K562 (cell line): Measurements from ENCODE around the gene SMG9. TPM values are rescaled to one million over a fixed set of nuclear protein-coding genes. Genes with fewer than 3 reads are reported as not detected.

Experiments
- ATF4 ChIP-seq: fragments of 450-650 bp; formaldehyde crosslinking; IDR thresholded peaks from 2 replicates; pipeline ENCODE4 v1.4.0; 2022; ENCODE audit warnings: mild to moderate bottlenecking, moderate library complexity
- CREB1 ChIP-seq, 2 experiments: sonication (generic) in 1 of 2; formaldehyde crosslinking in 1 of 2; IDR thresholded peaks; 2 replicates each; pipeline versions ENCODE4 v1.6.1 to v1.8.0; 2012 to 2022; ENCODE audit warnings: inconsistent platforms in 1 of 2, mild to moderate bottlenecking in 1 of 2, missing genetic modification reagents in 1 of 2, moderate library complexity in 1 of 2
- ELF4 ChIP-seq: fragments of 450-650 bp; formaldehyde crosslinking; IDR thresholded peaks from 2 replicates; pipeline ENCODE4 v1.4.0; 2022; ENCODE audit warnings: missing genetic modification characterization
- HDGF ChIP-seq: fragments of 450-650 bp; IDR thresholded peaks from 2 replicates; pipeline ENCODE4 v1.6.1; 2016
- HOMEZ ChIP-seq: fragments of 250-450 bp; sonication (Bioruptor Pico); IDR thresholded peaks from 2 replicates; pipeline ENCODE4 v1.4.0; 2020; ENCODE audit warnings: mild to moderate bottlenecking, moderate library complexity
- KDM5B ChIP-seq: fragments of 200-600 bp; sonication (generic); IDR thresholded peaks from 2 replicates; pipeline ENCODE4 v1.6.1; 2012; ENCODE audit warnings: low read depth, mild to moderate bottlenecking, moderate library complexity, low read length, control low read depth, inconsistent platforms; ENCODE audit not compliant: insufficient replicate concordance
- MCM7 ChIP-seq, 2 experiments: fragments of 450-650 bp; IDR thresholded peaks; 2 replicates each; pipeline ENCODE4 v1.6.1; 2016 to 2018
- SAP30 ChIP-seq: fragments of 200-600 bp; sonication (generic); IDR thresholded peaks from 2 replicates; pipeline ENCODE4 v1.6.1; 2012; ENCODE audit warnings: borderline replicate concordance, low read depth, mild to moderate bottlenecking, moderate library complexity, low read length, control low read depth, inconsistent platforms; ENCODE audit not compliant: insufficient read depth, poor library complexity, severe bottlenecking
- SMARCA5 ChIP-seq: fragments of 450-650 bp; IDR thresholded peaks from 2 replicates; pipeline ENCODE4 v1.6.1; 2016
- TAF9B ChIP-seq: fragments of 450-650 bp; IDR thresholded peaks from 2 replicates; pipeline ENCODE4 v1.6.1; 2018; ENCODE audit warnings: mild to moderate bottlenecking; ENCODE audit not compliant: partially characterized antibody
- TRIM24 ChIP-seq, 2 experiments: fragments of 450-650 bp; IDR thresholded peaks; 2 replicates each; pipeline ENCODE4 v1.6.1; 2016
- USF1 ChIP-seq: sonication (generic); formaldehyde crosslinking; IDR thresholded peaks from 2 replicates; pipeline ENCODE4 v1.9.0; 2022; ENCODE audit warnings: mild to moderate bottlenecking, missing genetic modification reagents
- ZBTB17 ChIP-seq: fragments of 450-650 bp; formaldehyde crosslinking; IDR thresholded peaks from 2 replicates; pipeline ENCODE4 v1.4.0; 2020; ENCODE audit warnings: mild to moderate bottlenecking
- ZBTB5 ChIP-seq: fragments of 450-650 bp; IDR thresholded peaks from 2 replicates; pipeline ENCODE4 v1.6.1; 2017; ENCODE audit warnings: antibody characterized with exemption
- ZNF146 ChIP-seq: IDR thresholded peaks from one replicate; pipeline ENCODE4 v1.6.1; 2018; ENCODE audit warnings: missing compliant biosample characterization; ENCODE audit not compliant: unreplicated experiment
- ZNF384 ChIP-seq: IDR thresholded peaks from 2 replicates; pipeline ENCODE4 v1.6.1; 2012; ENCODE audit warnings: low read depth, low read length, improper control_type of control experiment
- ZNF395 ChIP-seq: fragments of 200-800 bp; sonication (Bioruptor generic); IDR thresholded peaks from 2 replicates; pipeline ENCODE4 v1.6.1; 2017; ENCODE audit warnings: missing genetic modification characterization, missing compliant biosample characterization
- ZNF512 ChIP-seq: IDR thresholded peaks from 2 replicates; pipeline ENCODE4 v1.6.1; 2016; ENCODE audit warnings: missing genetic modification characterization, missing compliant biosample characterization
- ZNF766 ChIP-seq: fragments of 200-800 bp; sonication (Bioruptor generic); conservative IDR thresholded peaks from 2 replicates; pipeline ENCODE4 v1.6.1; 2016; ENCODE audit warnings: missing genetic modification characterization, missing compliant biosample characterization
- polyA plus RNA-seq, 8 experiments: library from polyadenylated mRNA; depleted of rRNA in 4 of 8; stranded (reverse) in 5 of 8; unstranded in 3 of 8; fragments of >200 nt; fragmentation: Nextera tagmentation in 2 of 8; fragmentation: Illumina TruSeq in 1 of 8; extraction: Ambion mirVana in 2 of 8; extraction: Trizol in 1 of 8; gene quantifications; 2 replicates each; pipeline versions ENCODE4 v1.2.1 to v1.2.3, GENCODE V29; 2011 to 2014; ENCODE audit warnings: inconsistent platforms in 1 of 8, missing spikeins in 1 of 8
- total RNA-seq, 7 experiments: library from RNA; depleted of rRNA in 6 of 7; stranded (reverse); fragments of >200 nt in 6 of 7; fragmentation: Illumina TruSeq in 2 of 7; extraction: Trizol in 2 of 7; gene quantifications; 2 replicates each; pipeline versions ENCODE4 v1.2.1 to v1.2.3, GENCODE V29; 2011 to 2021; ENCODE audit warnings: low replicate concordance in 1 of 7

SMG9 gene
- total and polyA plus RNA-seq, 9 of the 15 experiments (the other 6 are each of a cell fraction or from before 2014, with no cell fraction given): 1.7 to 79.7 (median 40.2) TPM

GRCh38 chr19:43754503-43755255, at the start of gene SMG9 (continued):
- 0 out of 2 replicates have a peak, but pooled peaks have one; percentile 33 for TF ChIP-seq USF1
- no peak for TF ChIP-seq ZNF146
- TF ChIP-seq ZBTB17 (CRISPR knock-in tag): peak; percentile 40; the same call in 1 of the 2 replicates
- no peak for TF ChIP-seq SMARCA5
- no peak for TF ChIP-seq ZNF512 (tag)
- TF ChIP-seq HDGF: no peak
- TF ChIP-seq ZNF395 (CRISPR knock-in tag): no peak; the same call in 1 of the 2 replicates
- TF ChIP-seq ZNF766 (CRISPR knock-in tag): 0 out of 2 replicates have a peak, but pooled peaks have one; percentile 21
- TF ChIP-seq MCM7 (IDR thresholded peaks at IDR 0.05): no peak
- TF ChIP-seq ATF4 (CRISPR knock-in tag): no peak
- TF ChIP-seq SAP30: no peak
- TF ChIP-seq ZBTB5: no peak
- no peak for TF ChIP-seq HOMEZ (CRISPR knock-in tag)
- peak in 1 of 2 experiments; percentile 27; a peak in 1 of 4 replicates for TF ChIP-seq TRIM24 (IDR thresholded peaks at IDR 0.05)
- no peak for TF ChIP-seq ELF4 (CRISPR knock-in tag)
- TF ChIP-seq TAF9B: peak; percentile 87
- TF ChIP-seq KDM5B: peak; percentile 85
- peak; percentile 82 for TF ChIP-seq CREB1 (IDR thresholded peaks at IDR 0.05)
- TF ChIP-seq CREB1 (CRISPR knock-in tag; IDR thresholded peaks at IDR 0.05): peak; percentile 61; the same call in 1 of the 2 replicates
- TF ChIP-seq ZNF384: no peak
